ENCODE data around the gene TMEM42.

The TMEM42 gene

GRCh38 chr3:44914936-44915335, 53.2 kb downstream of the TMEM42 start:
- peak in 2 of 3 experiments; percentile 0 to 9 for DNase-seq

Measured in NCI-H1417 (cell line).